H1 (cell line): ENCODE results near the gene SOX10. TPM values are rescaled to one million over a fixed set of nuclear protein-coding genes. Genes with fewer than 3 reads are reported as not detected.

Experiments
- CTCF ChIA-PET: fragments of 300-600 bp; sonication (Branson Sonifier 250); formaldehyde crosslinking; loops from one replicate; lab custom pipeline; 2021; ENCODE audit not compliant: partially characterized antibody; lab: Charles Lee
- POLR2A ChIA-PET: fragments of 300-600 bp; sonication (Branson Sonifier 250); formaldehyde crosslinking; loops from one replicate; lab custom pipeline; 2021; ENCODE audit warnings: inconsistent platforms; ENCODE audit not compliant: partially characterized antibody; lab: Charles Lee
- DNase-seq, 2 experiments: peaks; one replicate each; pipeline versions ENCODE4 v3.0.0 to v3.0.0-alpha.2; 2010 to 2022; ENCODE audit warnings: low spot score in 2 of 2, low read depth in 1 of 2, mixed read lengths in 1 of 2
- FAIRE-seq: peaks from 2 replicates; lab custom pipeline; 2011; peaks lifted over from hg19 to GRCh38; lab: Jason Lieb, UNC
- H2AFZ ChIP-seq: 2 replicates; pipeline ENCODE4 v1.8.1; 2012; ENCODE audit warnings: low read length, inconsistent platforms
- H2AK5ac ChIP-seq: 2 replicates; pipeline ENCODE4 v1.6.1; 2013; ENCODE audit warnings: low read depth, low read length
- H2BK120ac ChIP-seq: replicated peaks from 2 replicates; pipeline ENCODE3; 2013; ENCODE audit warnings: low read depth, low read length, inconsistent platforms
- H2BK12ac ChIP-seq: 2 replicates; pipeline ENCODE4 v1.6.1; 2013; ENCODE audit warnings: low read depth, low read length
- H2BK15ac ChIP-seq: 2 replicates; pipeline ENCODE4 v1.6.1; 2013; ENCODE audit warnings: low read length
- H2BK20ac ChIP-seq: 2 replicates; pipeline ENCODE4 v1.6.1; 2013; ENCODE audit warnings: low read length
- H2BK5ac ChIP-seq: 2 replicates; pipeline ENCODE4 v1.6.1; 2013; ENCODE audit warnings: low read depth, low read length
- H3K14ac ChIP-seq: 2 replicates; pipeline ENCODE4 v1.6.1; 2013; ENCODE audit warnings: inconsistent platforms; ENCODE audit not compliant: insufficient read length
- H3K18ac ChIP-seq: 2 replicates; pipeline ENCODE4 v1.6.1; 2013; ENCODE audit warnings: low read length; ENCODE audit errors: extremely low read depth
- H3K23ac ChIP-seq: 2 replicates; pipeline ENCODE4 v1.6.1; 2013; ENCODE audit warnings: inconsistent platforms; ENCODE audit not compliant: insufficient read length
- H3K23me2 ChIP-seq: 2 replicates; pipeline ENCODE4 v1.6.1; 2013; ENCODE audit warnings: low read depth, low read length
- H3K27ac ChIP-seq: 2 replicates; pipeline ENCODE4 v1.6.1; 2011; ENCODE audit warnings: low read depth, low read length, inconsistent platforms
- H3K27me3 ChIP-seq, 4 experiments: replicated peaks in 1 of 4; 1 replicate in 1 of 4; 2 replicates in 3 of 4; pipeline versions ENCODE4 v1.6.1 to v1.8.1; 2011 to 2013; ENCODE audit warnings: low read length in 3 of 4, mild to moderate bottlenecking in 3 of 4, inconsistent platforms in 2 of 4, mixed read lengths in 2 of 4, moderate library complexity in 1 of 4; ENCODE audit not compliant: control insufficient read depth in 3 of 4, insufficient read depth in 3 of 4; ENCODE audit errors: extremely low read depth in 1 of 4
- H3K36me3 ChIP-seq, 4 experiments: 2 replicates each; pipeline versions ENCODE4 v1.6.1 to v1.8.1; 2011 to 2013; ENCODE audit warnings: mild to moderate bottlenecking in 4 of 4, low read length in 3 of 4, moderate library complexity in 2 of 4, control low read depth in 1 of 4, inconsistent platforms in 1 of 4; ENCODE audit not compliant: insufficient read depth in 4 of 4, control insufficient read depth in 2 of 4
- H3K4ac ChIP-seq: replicated peaks from 2 replicates; pipeline ENCODE3; 2013; ENCODE audit warnings: low read length, low read depth, mixed read lengths, inconsistent platforms; ENCODE audit not compliant: insufficient read length
- H3K4me1 ChIP-seq, 4 experiments: replicated peaks in 1 of 4; 1 replicate in 1 of 4; 2 replicates in 3 of 4; pipeline versions ENCODE4 v1.6.1 to v1.8.1; 2011 to 2013; ENCODE audit warnings: low read length in 3 of 4, inconsistent platforms in 2 of 4, mixed read lengths in 1 of 4; ENCODE audit not compliant: insufficient read depth in 4 of 4, control insufficient read depth in 3 of 4
- H3K4me2 ChIP-seq, 2 experiments: 2 replicates each; pipeline versions ENCODE4 v1.6.1 to v1.8.1; 2011 to 2013; ENCODE audit warnings: low read depth in 2 of 2, low read length in 2 of 2, control low read depth in 1 of 2, inconsistent platforms in 1 of 2, mild to moderate bottlenecking in 1 of 2; ENCODE audit not compliant: insufficient read depth in 1 of 2
- H3K4me3 ChIP-seq, 4 experiments: fragments of 200-600, 300-600 bp in 1 of 4; sonication (generic), shearing (Covaris generic), sonication (Bioruptor Twin) in 1 of 4; 2 replicates each; pipeline versions ENCODE4 v1.5.1 to v1.8.1; 2011 to 2016; ENCODE audit warnings: low read length in 4 of 4, low read depth in 3 of 4, control low read depth in 2 of 4, inconsistent platforms in 2 of 4, mild to moderate bottlenecking in 2 of 4, mixed read lengths in 1 of 4, moderate library complexity in 1 of 4; ENCODE audit not compliant: insufficient read depth in 2 of 4; ENCODE audit errors: extremely low read depth in 1 of 4
- H3K56ac ChIP-seq: replicated peaks from 2 replicates; pipeline ENCODE3; 2013; ENCODE audit warnings: low read depth, mild to moderate bottlenecking, mixed read lengths, low read length, inconsistent platforms; ENCODE audit not compliant: insufficient read length
- H3K79me1 ChIP-seq: 2 replicates; pipeline ENCODE4 v1.6.1; 2013; ENCODE audit warnings: low read depth, low read length, control low read depth
- H3K79me2 ChIP-seq, 2 experiments: 2 replicates each; pipeline versions ENCODE4 v1.6.1 to v1.8.1; 2012 to 2013; ENCODE audit warnings: low read length in 2 of 2, mild to moderate bottlenecking in 2 of 2, inconsistent platforms in 1 of 2; ENCODE audit not compliant: insufficient read depth in 2 of 2, control insufficient read depth in 1 of 2
- H3K9ac ChIP-seq, 4 experiments: replicated peaks in 1 of 4; 1 replicate in 1 of 4; 2 replicates in 3 of 4; pipeline versions ENCODE4 v1.6.1 to v1.8.1; 2011 to 2013; ENCODE audit warnings: low read depth in 3 of 4, low read length in 3 of 4, control low read depth in 2 of 4, mild to moderate bottlenecking in 2 of 4, moderate library complexity in 2 of 4, inconsistent platforms in 1 of 4; ENCODE audit errors: extremely low read depth in 1 of 4
- H3K9me3 ChIP-seq, 2 experiments: 2 replicates each; pipeline versions ENCODE4 v1.6.1 to v1.8.1; 2012 to 2013; ENCODE audit warnings: mild to moderate bottlenecking in 2 of 2, moderate library complexity in 2 of 2, control low read depth in 1 of 2, inconsistent platforms in 1 of 2, low read depth in 1 of 2, low read length in 1 of 2, mixed read lengths in 1 of 2; ENCODE audit not compliant: insufficient read depth in 2 of 2
- H4K20me1 ChIP-seq, 2 experiments: replicated peaks in 1 of 2; 2 replicates each; pipeline versions ENCODE3 to v1.8.1; 2011 to 2013; ENCODE audit warnings: inconsistent platforms in 2 of 2, low read length in 2 of 2, mild to moderate bottlenecking in 1 of 2; ENCODE audit not compliant: insufficient read depth in 2 of 2, control insufficient read depth in 1 of 2
- H4K5ac ChIP-seq: 2 replicates; pipeline ENCODE4 v1.6.1; 2013; ENCODE audit warnings: low read length, low read depth, mixed read lengths, inconsistent platforms; ENCODE audit not compliant: insufficient read length
- H4K8ac ChIP-seq: 2 replicates; pipeline ENCODE4 v1.8.0; 2013; ENCODE audit warnings: mild to moderate bottlenecking, moderate library complexity, low read length, inconsistent platforms; ENCODE audit not compliant: insufficient read depth; ENCODE audit errors: extremely low read depth
- H4K91ac ChIP-seq: replicated peaks from 2 replicates; pipeline ENCODE3; 2013; ENCODE audit warnings: low read length, mixed read lengths, inconsistent platforms; ENCODE audit not compliant: insufficient read length
- BCL11A ChIP-seq, 2 experiments: IDR thresholded peaks; one replicate each; pipeline ENCODE4 v1.6.1; 2011; ENCODE audit warnings: low read depth in 2 of 2, low read length in 2 of 2, mild to moderate bottlenecking in 2 of 2
- CREB1 ChIP-seq: IDR thresholded peaks from 2 replicates; pipeline ENCODE4 v1.6.1; 2012; ENCODE audit warnings: inconsistent platforms
- HDAC2 ChIP-seq, 2 experiments: fragments of 300-600 bp in 1 of 2; sonication (generic) in 1 of 2; IDR thresholded peaks; 2 replicates each; pipeline ENCODE4 v1.6.1; 2011 to 2012; ENCODE audit warnings: low read depth in 2 of 2, low read length in 2 of 2, mild to moderate bottlenecking in 2 of 2, moderate library complexity in 2 of 2, borderline replicate concordance in 1 of 2, inconsistent platforms in 1 of 2
- MAFK ChIP-seq: IDR thresholded peaks from 2 replicates; pipeline ENCODE4 v1.6.1; 2012; ENCODE audit warnings: low read depth, mild to moderate bottlenecking, improper control_type of control experiment, low read length
- NRF1 ChIP-seq: IDR thresholded peaks from 2 replicates; pipeline ENCODE4 v1.6.1; 2011; ENCODE audit warnings: mild to moderate bottlenecking, low read depth, low read length, improper control_type of control experiment
- RNF2 ChIP-seq: fragments of 200-900, 300-1000 bp; sonication (generic); IDR thresholded peaks from 2 replicates; pipeline ENCODE4 v1.7.1; 2016; ENCODE audit warnings: borderline replicate concordance, low read depth, mild to moderate bottlenecking, antibody characterized with exemption, low read length; ENCODE audit not compliant: poor library complexity, severe bottlenecking; ENCODE audit errors: missing control alignments
- SP1 ChIP-seq: IDR thresholded peaks from 2 replicates; pipeline ENCODE4 v1.6.1; 2011; ENCODE audit warnings: low read depth, low read length
- SUZ12 ChIP-seq: fragments of 200-600 bp; sonication (generic); IDR thresholded peaks from 2 replicates; pipeline ENCODE4 v1.6.1; 2012; ENCODE audit warnings: mild to moderate bottlenecking, inconsistent platforms, low read length, moderate library complexity, mixed read lengths
- TAF1 ChIP-seq: IDR thresholded peaks from 2 replicates; pipeline ENCODE4 v1.6.1; 2011; ENCODE audit warnings: mild to moderate bottlenecking, low read depth, low read length
- TEAD4 ChIP-seq: IDR thresholded peaks from 2 replicates; pipeline ENCODE4 v1.6.1; 2012; ENCODE audit warnings: low read depth, low read length, inconsistent platforms, mixed read lengths
- WGBS, 2 experiments: shearing (Covaris generic) in 1 of 2; methylation state at CpG; one replicate each; pipeline versions ENCODE4 v1.1.6 to v1.1.7; 2013 to 2015; ENCODE audit warnings: low lambda C conversion rate in 2 of 2, mixed read lengths in 2 of 2, inconsistent platforms in 1 of 2, low coverage in 1 of 2, missing lambda C conversion rate in 1 of 2; ENCODE audit not compliant: insufficient replicate concordance in 2 of 2, insufficient coverage in 1 of 2, insufficient read length in 1 of 2; ENCODE audit errors: extremely low coverage in 1 of 2, missing lambda C conversion rate in 1 of 2; 5-methylcytosine and 5-hydroxymethylcytosine counted together
- polyA plus RNA-seq, 7 experiments: library from polyadenylated mRNA; depleted of rRNA in 3 of 7; stranded (reverse) in 5 of 7; unstranded in 2 of 7; fragments of >200 nt in 5 of 7; fragments of 200-250 nt in 2 of 7; gene quantifications; 1 replicate in 5 of 7; 2 replicates in 1 of 7; 4 replicates in 1 of 7; pipeline versions ENCODE4 v1.2.1 to v1.2.3, GENCODE V29; 2011 to 2013; ENCODE audit warnings: missing spikeins in 2 of 7, mixed read lengths in 2 of 7
- total RNA-seq: library from RNA; stranded (reverse); fragmentation: NEBNext Ultra II Directional; extraction: Animal tissue kit (Norgen Biotek cat#: 25700); gene quantifications from 2 replicates; pipeline ENCODE4 v1.2.1, GENCODE V29; 2021
- TF ChIP-seq, protein P1 (sequence below), 3 experiments: IDR thresholded peaks; 1 replicate in 2 of 3; 2 replicates in 1 of 3; pipeline versions ENCODE4 v1.5.1 to v1.6.1; 2011; ENCODE audit warnings: low read length in 3 of 3, mild to moderate bottlenecking in 3 of 3, inconsistent platforms in 2 of 3, low read depth in 1 of 3, moderate library complexity in 1 of 3; ENCODE audit not compliant: insufficient read depth in 1 of 3; ENCODE audit errors: control extremely low read depth in 1 of 3

The SOX10 gene
- total and polyA plus RNA-seq, 2 of the 8 experiments (the other 6 are each of a cell fraction or from before 2014, with no cell fraction given) = 2.7 TPM

DNA sequence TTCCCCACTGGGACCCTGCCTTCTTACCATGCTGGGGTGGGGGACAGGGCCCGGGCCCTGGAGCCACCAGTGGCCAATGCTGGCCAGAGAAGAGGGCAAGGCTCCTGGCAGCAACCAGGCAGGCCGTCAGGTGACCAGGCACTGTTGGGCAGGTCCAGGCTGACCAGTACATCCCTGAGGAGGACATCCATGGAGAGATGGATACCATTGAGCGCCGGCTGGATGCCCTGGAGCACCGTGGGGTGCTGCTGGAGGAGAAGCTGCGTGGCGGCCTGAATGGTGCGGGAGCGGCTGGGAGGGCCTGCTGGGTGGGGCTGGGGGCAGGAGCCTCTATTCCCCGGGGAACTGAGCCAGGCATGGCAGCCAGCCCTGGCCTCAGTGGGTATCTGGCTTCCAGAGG lies 52.0 kb downstream of the SOX10 start:
- H3K56ac ChIP-seq = no peak overlapping the region
- no peak overlapping the region for H3K27ac ChIP-seq
- no peaks in the 10 kb centered on the region for H3K23me2 ChIP-seq
- H3K27me3 ChIP-seq = no peaks in the 10 kb centered on the region
- H2BK12ac ChIP-seq = no peak overlapping the region
- H3K4ac ChIP-seq = no peak overlapping the region
- CTCF ChIA-PET = interaction anchor here (0.8 to 10.4 kb wide), 19 partner anchors 9 to 159 kb away, joined by 3 to 158 read pairs (median 4); partner anchors contain the start of gene GALR3
- peaks cover 2 to 9% (median 4%) of the 10 kb centered on the region in 4 experiments; a peak in 5 of 8 replicates for H3K36me3 ChIP-seq
- no peak overlapping the region for H2BK20ac ChIP-seq
- no peak overlapping the region for H3K9ac ChIP-seq
- H4K20me1 ChIP-seq = peaks cover 0 to 8% of the 10 kb centered on the region in 2 experiments
- H3K14ac ChIP-seq = no peak overlapping the region
- peaks cover 0 to 5% (median 3%) of the 10 kb centered on the region in 4 experiments; a peak in 5 of 7 replicates for H3K4me1 ChIP-seq
- no peak overlapping the region for H3K23ac ChIP-seq
- H2AFZ ChIP-seq = no peak overlapping the region
- H4K8ac ChIP-seq = no peak overlapping the region
- H3K4me2 ChIP-seq = no peak overlapping the region
- H3K79me2 ChIP-seq = no peaks in the 10 kb centered on the region
- 77% methylated on average over 5 of the region's 10 CpGs; no CpG with 5 or more reads in 1 of the 2 experiments for WGBS, 2 experiments
- no peaks in the 10 kb centered on the region for H3K9me3 ChIP-seq
- no peak overlapping the region for H2BK5ac ChIP-seq
- H3K18ac ChIP-seq = no peak overlapping the region
- POLR2A ChIA-PET = interaction anchor here (0.7 to 3.1 kb wide), 5 partner anchors 15 to 115 kb away, joined by 3 to 11 read pairs (median 3); partner anchors contain the start of genes C22orf23 and POLR2F
- no peak overlapping the region for H4K91ac ChIP-seq
- H2BK15ac ChIP-seq = no peak overlapping the region
- DNase-seq (no peak), FAIRE-seq (no peak)
- no peaks in the 10 kb centered on the region; the same call in 1 of the 2 replicates for H3K79me1 ChIP-seq
- H3K4me3 ChIP-seq = no peak overlapping the region
- H2AK5ac ChIP-seq = no peak overlapping the region
- H2BK120ac ChIP-seq = no peak overlapping the region
- H4K5ac ChIP-seq = no peak overlapping the region
- TF ChIP-seq TAF1 (no peak), TEAD4 (no peak), SUZ12 (no peak), BCL11A (IDR thresholded peaks at IDR 0.05; ENCODE audit: low read depth in 2 of 2, low read length in 2 of 2) (no peak), RNF2 (no peak), MAFK (no peak), SP1 (no peak), NRF1 (no peak), CREB1 (no peak), HDAC2 (IDR thresholded peaks at IDR 0.05; ENCODE audit: borderline replicate concordance in 1 of 2, low read depth in 2 of 2, low read length in 2 of 2) (no peak)
- TF ChIP-seq, protein P1, sequence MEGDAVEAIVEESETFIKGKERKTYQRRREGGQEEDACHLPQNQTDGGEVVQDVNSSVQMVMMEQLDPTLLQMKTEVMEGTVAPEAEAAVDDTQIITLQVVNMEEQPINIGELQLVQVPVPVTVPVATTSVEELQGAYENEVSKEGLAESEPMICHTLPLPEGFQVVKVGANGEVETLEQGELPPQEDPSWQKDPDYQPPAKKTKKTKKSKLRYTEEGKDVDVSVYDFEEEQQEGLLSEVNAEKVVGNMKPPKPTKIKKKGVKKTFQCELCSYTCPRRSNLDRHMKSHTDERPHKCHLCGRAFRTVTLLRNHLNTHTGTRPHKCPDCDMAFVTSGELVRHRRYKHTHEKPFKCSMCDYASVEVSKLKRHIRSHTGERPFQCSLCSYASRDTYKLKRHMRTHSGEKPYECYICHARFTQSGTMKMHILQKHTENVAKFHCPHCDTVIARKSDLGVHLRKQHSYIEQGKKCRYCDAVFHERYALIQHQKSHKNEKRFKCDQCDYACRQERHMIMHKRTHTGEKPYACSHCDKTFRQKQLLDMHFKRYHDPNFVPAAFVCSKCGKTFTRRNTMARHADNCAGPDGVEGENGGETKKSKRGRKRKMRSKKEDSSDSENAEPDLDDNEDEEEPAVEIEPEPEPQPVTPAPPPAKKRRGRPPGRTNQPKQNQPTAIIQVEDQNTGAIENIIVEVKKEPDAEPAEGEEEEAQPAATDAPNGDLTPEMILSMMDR (IDR thresholded peaks at IDR 0.05; ENCODE audit: control extremely low read depth in 1 of 3, insufficient read depth in 1 of 3, low read depth in 1 of 3, low read length in 3 of 3) = no peak
